ENCODE data around the gene KCNJ3.

Gene KCNJ3

GRCh38 chr2:154707994-154708575, 9.6 kb downstream of the KCNJ3 start:
- no peak for DNase-seq (ENCODE audit: low read depth in 2 of 2)

- no peak for DNase-seq (ENCODE audit: low read depth in 2 of 2)
Observed at GRCh38 chr2:154709215-154709614, 10.7 kb downstream of the KCNJ3 start.

GRCh38 chr2:154710078-154710477, 11.6 kb downstream of the KCNJ3 start:
- DNase-seq (ENCODE audit: low read depth in 2 of 2) = no peak

GRCh38 chr2:154710685-154711084, 12.2 kb downstream of the KCNJ3 start:
- DNase-seq (ENCODE audit: low read depth in 2 of 2) = no peak

GRCh38 chr2:154713675-154714074, 15.2 kb downstream of the KCNJ3 start:
- no peak for DNase-seq (ENCODE audit: low read depth in 2 of 2)

GRCh38 chr2:154720651-154721050, 22.2 kb downstream of the KCNJ3 start:
- DNase-seq (ENCODE audit: low read depth in 2 of 2) = no peak

- no peak for DNase-seq (ENCODE audit: low read depth in 2 of 2)
Observed at GRCh38 chr2:154724194-154724797, 25.8 kb downstream of the KCNJ3 start.

- no peak for DNase-seq (ENCODE audit: low read depth in 2 of 2)
Observed at GRCh38 chr2:154740361-154740760, 41.9 kb downstream of the KCNJ3 start.

GRCh38 chr2:154758871-154759270, 60.4 kb downstream of the KCNJ3 start:
- no peak for DNase-seq (ENCODE audit: low read depth in 2 of 2)

- DNase-seq (ENCODE audit: low read depth in 2 of 2) = no peak
Observed at GRCh38 chr2:154762638-154763037, 64.1 kb downstream of the KCNJ3 start.

GRCh38 chr2:154771664-154772284, 73.3 kb downstream of the KCNJ3 start:
- no peak for DNase-seq (ENCODE audit: low read depth in 2 of 2)

- no peak for DNase-seq (ENCODE audit: low read depth in 2 of 2)
Observed at GRCh38 chr2:154776825-154777224, 78.3 kb downstream of the KCNJ3 start.

GRCh38 chr2:154794406-154794805, 95.9 kb downstream of the KCNJ3 start:
- DNase-seq (ENCODE audit: low read depth in 2 of 2) = no peak

GRCh38 chr2:154795651-154796050, 97.2 kb downstream of the KCNJ3 start:
- DNase-seq (ENCODE audit: low read depth in 2 of 2) = no peak

- no peak for DNase-seq (ENCODE audit: low read depth in 2 of 2)
Observed at GRCh38 chr2:154804451-154804850, 106.0 kb downstream of the KCNJ3 start.

- DNase-seq (ENCODE audit: low read depth in 2 of 2) = no peak
Observed at GRCh38 chr2:154813636-154814035, 115.1 kb downstream of the KCNJ3 start.

GRCh38 chr2:154814856-154815255, 116.4 kb downstream of the KCNJ3 start:
- no peak for DNase-seq (ENCODE audit: low read depth in 2 of 2)

- DNase-seq (ENCODE audit: low read depth in 2 of 2) = no peak
Observed at GRCh38 chr2:154825358-154825757, 126.9 kb downstream of the KCNJ3 start.

GRCh38 chr2:154826827-154827226, 128.3 kb downstream of the KCNJ3 start:
- no peak for DNase-seq (ENCODE audit: low read depth in 2 of 2)

- no peak for DNase-seq (ENCODE audit: low read depth in 2 of 2)
Observed at GRCh38 chr2:154827286-154827685, 128.8 kb downstream of the KCNJ3 start.

GRCh38 chr2:154832711-154833110, 134.2 kb downstream of the KCNJ3 start:
- no peak for DNase-seq (ENCODE audit: low read depth in 2 of 2)

GRCh38 chr2:154836632-154837031, 138.1 kb downstream of the KCNJ3 start:
- no peak for DNase-seq (ENCODE audit: low read depth in 2 of 2)

GRCh38 chr2:154837035-154837434, 138.5 kb downstream of the KCNJ3 start:
- DNase-seq (ENCODE audit: low read depth in 2 of 2) = no peak
